ENCODE results near the gene DAB1. TPM values are rescaled to one million over a fixed set of nuclear protein-coding genes. Genes with fewer than 3 reads are reported as not detected.

DAB1 gene
- total RNA-seq, 4 donors from 2014 or later, result 0.48 to 1.2 TPM; not detected in 2

GRCh38 chr1:57015071-57015470 is 408.8 kb downstream of the DAB1 start:
- no peak for TF ChIP-seq POLR2A (IDR thresholded peaks at IDR 0.05)
- no peak for TF ChIP-seq POLR2AphosphoS5 (IDR thresholded peaks at IDR 0.05)
- no peak for TF ChIP-seq EP300 (IDR thresholded peaks at IDR 0.05; ENCODE audit: low read depth)
- TF ChIP-seq CTCF (IDR thresholded peaks at IDR 0.05), result no peak
- H3K27ac ChIP-seq, result no peak overlapping the region
- no peak overlapping the region for H3K4me3 ChIP-seq
- no peaks in the 10 kb centered on the region for H3K4me1 ChIP-seq
- in situ Hi-C loops (cut with MboI; ENCODE audit: low pct_ligation_motif_present in 1 of 4, low pct_unique_long_range_greater_than_20kb in 1 of 4, low sequenced_read_pairs in 3 of 4), result no loop called here
- no peaks in the 10 kb centered on the region for H3K36me3 ChIP-seq
- H3K27me3 ChIP-seq, result no peaks in the 10 kb centered on the region
- DNase-seq, result no peak
- WGBS, 2 donors (ENCODE audit: low coverage in 1 of 2), result 87 to 89% methylated on average over 3 to 15 of the region's 15 CpGs
- intact Hi-C loops (cut with DNase I; ENCODE audit: low total_unique reads), result no loop called here
- no peaks in the 10 kb centered on the region for H3K9me3 ChIP-seq

GRCh38 chr1:57013522-57013921 is 410.3 kb downstream of the DAB1 start:
- no peak for TF ChIP-seq POLR2AphosphoS5 (IDR thresholded peaks at IDR 0.05)
- no peaks in the 10 kb centered on the region for H3K9me3 ChIP-seq
- no peaks in the 10 kb centered on the region for H3K36me3 ChIP-seq
- in situ Hi-C loops (cut with MboI; ENCODE audit: low pct_ligation_motif_present in 1 of 4, low pct_unique_long_range_greater_than_20kb in 1 of 4, low sequenced_read_pairs in 3 of 4), result no loop called here
- 40 to 59% methylated on average over 2 of the region's 2 CpGs for WGBS, 2 donors (ENCODE audit: low coverage in 1 of 2)
- no peak overlapping the region for H3K27ac ChIP-seq
- H3K4me3 ChIP-seq, result no peak overlapping the region
- no peak for DNase-seq
- no peaks in the 10 kb centered on the region for H3K27me3 ChIP-seq
- no peaks in the 10 kb centered on the region for H3K4me1 ChIP-seq
- intact Hi-C loops (cut with DNase I; ENCODE audit: low total_unique reads), result no loop called here

GRCh38 chr1:57012315-57012714 is 411.5 kb downstream of the DAB1 start:
- Histone ChIP-seq H3K27ac (no peak overlapping the region), H3K4me1 (no peaks in the 10 kb centered on the region), H3K27me3 (no peaks in the 10 kb centered on the region), H3K36me3 (no peaks in the 10 kb centered on the region), H3K9me3 (no peaks in the 10 kb centered on the region), H3K4me3 (no peak overlapping the region)
- TF ChIP-seq EP300 (IDR thresholded peaks at IDR 0.05; ENCODE audit: low read depth) (no peak), POLR2AphosphoS5 (IDR thresholded peaks at IDR 0.05) (peak in 2 of 3 donors; percentile 30 to 80)
- intact Hi-C loops (cut with DNase I; ENCODE audit: low total_unique reads), result no loop called here
- WGBS, 2 donors (ENCODE audit: low coverage in 1 of 2), result 79 to 80% methylated on average over 1 of the region's 1 CpG
- in situ Hi-C loops (cut with MboI; ENCODE audit: low pct_ligation_motif_present in 1 of 4, low pct_unique_long_range_greater_than_20kb in 1 of 4, low sequenced_read_pairs in 3 of 4), result no loop called here
- no peak for DNase-seq

GRCh38 chr1:57010511-57010910 is 413.3 kb downstream of the DAB1 start:
- Histone ChIP-seq H3K4me3 (no peak overlapping the region), H3K27ac (no peak overlapping the region), H3K36me3 (no peaks in the 10 kb centered on the region), H3K27me3 (no peaks in the 10 kb centered on the region), H3K9me3 (no peaks in the 10 kb centered on the region), H3K4me1 (no peaks in the 10 kb centered on the region)
- intact Hi-C loops (cut with DNase I; ENCODE audit: low total_unique reads), result no loop called here
- WGBS, 2 donors (ENCODE audit: low coverage in 1 of 2), result 81 to 90% methylated on average over 4 of the region's 4 CpGs
- TF ChIP-seq POLR2A (IDR thresholded peaks at IDR 0.05) (no peak), CTCF (IDR thresholded peaks at IDR 0.05) (no peak), POLR2AphosphoS5 (IDR thresholded peaks at IDR 0.05) (no peak), EP300 (IDR thresholded peaks at IDR 0.05; ENCODE audit: low read depth) (no peak)
- in situ Hi-C loops (cut with MboI; ENCODE audit: low pct_ligation_motif_present in 1 of 4, low pct_unique_long_range_greater_than_20kb in 1 of 4, low sequenced_read_pairs in 3 of 4), result no loop called here
- DNase-seq, result no peak

GRCh38 chr1:57007948-57008347 is 415.9 kb downstream of the DAB1 start:
- no peak for TF ChIP-seq EP300 (IDR thresholded peaks at IDR 0.05; ENCODE audit: low read depth)
- no peak for TF ChIP-seq POLR2A (IDR thresholded peaks at IDR 0.05)
- no peak for TF ChIP-seq POLR2AphosphoS5 (IDR thresholded peaks at IDR 0.05)
- no peak for TF ChIP-seq CTCF (IDR thresholded peaks at IDR 0.05)
- DNase-seq, result no peak

More at GRCh38 chr1:57007948-57008347, 415.9 kb downstream of the DAB1 start:
- 45 to 59% methylated on average over 2 of the region's 2 CpGs for WGBS, 2 donors (ENCODE audit: low coverage in 1 of 2)
- H3K27ac ChIP-seq, result no peak overlapping the region
- no peaks in the 10 kb centered on the region for H3K4me1 ChIP-seq
- H3K4me3 ChIP-seq, result no peak overlapping the region
- H3K36me3 ChIP-seq, result no peaks in the 10 kb centered on the region
- no peaks in the 10 kb centered on the region for H3K27me3 ChIP-seq
- intact Hi-C loops (cut with DNase I; ENCODE audit: low total_unique reads), result no loop called here
- in situ Hi-C loops (cut with MboI; ENCODE audit: low pct_ligation_motif_present in 1 of 4, low pct_unique_long_range_greater_than_20kb in 1 of 4, low sequenced_read_pairs in 3 of 4), result no loop called here
- no peaks in the 10 kb centered on the region for H3K9me3 ChIP-seq

All from transverse colon (tissue), 4 donors.